PC-3 (cell line): ENCODE data around the gene UBE2G1. TPM values are rescaled to one million over a fixed set of nuclear protein-coding genes. Genes with fewer than 3 reads are reported as not detected.

Source experiments
- ATAC-seq: fragments of 200-7000 bp; cut with Tn5 transposase; 2 replicates; pipeline ENCODE4 v1.9.1; 2020; ENCODE audit warnings: mild to moderate bottlenecking, moderate library complexity
- BruUV-seq: library from RNA; stranded (reverse); fragments of 400-500 nt; replicated peaks from 2 replicates; lab custom pipeline; 2021; lab: Mats Ljungman, UMichigan
- CTCF ChIA-PET: fragments of 300-600 bp; sonication (Branson Sonifier 250); formaldehyde crosslinking; loops from one replicate; lab custom pipeline; 2022; ENCODE audit warnings: antibody characterized with exemption; lab: Charles Lee
- POLR2A ChIA-PET: fragments of 300-600 bp; sonication (Branson Sonifier 250); formaldehyde crosslinking; loops from one replicate; lab custom pipeline; 2022; ENCODE audit warnings: antibody characterized with exemption; ENCODE audit not compliant: unreplicated experiment; lab: Charles Lee
- DNase-seq: peaks from one replicate; pipeline ENCODE4 v3.0.0-alpha.2; 2015
- H2AFZ ChIP-seq: fragments of 300-600 bp; sonication (generic); 2 replicates; pipeline ENCODE4 v1.6.0; 2016; ENCODE audit warnings: antibody characterized with exemption, low read length
- H3F3A ChIP-seq: fragments of 300-600 bp; sonication (generic); one replicate; pipeline ENCODE4 v1.6.0; 2017; ENCODE audit warnings: antibody characterized with exemption, low read length, control low read depth, mild to moderate bottlenecking; ENCODE audit not compliant: unreplicated experiment
- H3K27ac ChIP-seq: fragments of 300-600 bp; sonication (generic); 2 replicates; pipeline ENCODE4 v1.5.1; 2016; ENCODE audit warnings: mild to moderate bottlenecking, low read length
- H3K27me3 ChIP-seq: fragments of 300-600 bp; sonication (generic); 2 replicates; pipeline ENCODE4 v1.6.1; 2016; ENCODE audit warnings: low read length, mixed read lengths
- H3K36me3 ChIP-seq: fragments of 300-600 bp; sonication (generic); 2 replicates; pipeline ENCODE4 v1.6.1; 2016; ENCODE audit warnings: low read depth, mixed run types, low read length, mixed read lengths
- H3K4me1 ChIP-seq: fragments of 300-600 bp; sonication (generic); 2 replicates; pipeline ENCODE4 v1.5.1; 2016; ENCODE audit warnings: low read length; ENCODE audit not compliant: insufficient read depth
- H3K4me2 ChIP-seq: fragments of 300-600 bp; sonication (generic); 2 replicates; pipeline ENCODE4 v1.6.0; 2016; ENCODE audit warnings: low read length
- H3K4me3 ChIP-seq: fragments of 300-600 bp; sonication (generic); 2 replicates; pipeline ENCODE4 v1.5.1; 2016; ENCODE audit warnings: mild to moderate bottlenecking, low read length, mixed read lengths
- H3K79me2 ChIP-seq: fragments of 300-600 bp; sonication (generic); 2 replicates; pipeline ENCODE4 v1.6.1; 2017; ENCODE audit warnings: low read length, mixed read lengths
- H3K9ac ChIP-seq: fragments of 300-600 bp; sonication (generic); 2 replicates; pipeline ENCODE4 v1.6.0; 2016; ENCODE audit warnings: mild to moderate bottlenecking, low read length
- H3K9me2 ChIP-seq: fragments of 300-600 bp; sonication (generic); replicated peaks from 2 replicates; pipeline ENCODE4 v1.6.1; 2016; ENCODE audit warnings: mixed run types, low read length, mixed read lengths
- H3K9me3 ChIP-seq: fragments of 300-600 bp; sonication (generic); 2 replicates; pipeline ENCODE4 v1.6.1; 2016; ENCODE audit warnings: low read length, mixed read lengths
- H4K20me1 ChIP-seq: fragments of 300-600 bp; sonication (generic); 2 replicates; pipeline ENCODE4 v1.6.1; 2016; ENCODE audit warnings: low read length, mixed read lengths
- EZH2 ChIP-seq: fragments of 300-600 bp; sonication (generic); IDR thresholded peaks from one replicate; pipeline ENCODE4 v1.6.1; 2017; ENCODE audit warnings: antibody characterized with exemption, mild to moderate bottlenecking, low read length; ENCODE audit not compliant: unreplicated experiment
- EZH2phosphoT487 ChIP-seq: fragments of 300-600 bp; sonication (generic); IDR thresholded peaks from 2 replicates; pipeline ENCODE4 v1.6.1; 2018; ENCODE audit warnings: mild to moderate bottlenecking, antibody characterized with exemption, low read length, borderline replicate concordance
- intact Hi-C: fragments of 100-400 bp; cut with micrococcal nuclease; formaldehyde crosslinking; loops from 2 replicates; pipeline ENCODE4 v1.9.0; 2023
- total RNA-seq: library from RNA; depleted of rRNA; stranded (reverse); fragments of >200 nt; gene quantifications from 2 replicates; pipeline ENCODE4 v1.2.3, GENCODE V29; 2014
- TF ChIP-seq, protein P1 (sequence below): fragments of 300-600 bp; sonication (generic); conservative IDR thresholded peaks from 2 replicates; pipeline ENCODE4 v1.5.1; 2017; ENCODE audit warnings: antibody characterized with exemption, low read depth, mild to moderate bottlenecking, low read length

The UBE2G1 gene
- total RNA-seq, 1 experiment from 2014 or later = 35.8 TPM

DNA sequence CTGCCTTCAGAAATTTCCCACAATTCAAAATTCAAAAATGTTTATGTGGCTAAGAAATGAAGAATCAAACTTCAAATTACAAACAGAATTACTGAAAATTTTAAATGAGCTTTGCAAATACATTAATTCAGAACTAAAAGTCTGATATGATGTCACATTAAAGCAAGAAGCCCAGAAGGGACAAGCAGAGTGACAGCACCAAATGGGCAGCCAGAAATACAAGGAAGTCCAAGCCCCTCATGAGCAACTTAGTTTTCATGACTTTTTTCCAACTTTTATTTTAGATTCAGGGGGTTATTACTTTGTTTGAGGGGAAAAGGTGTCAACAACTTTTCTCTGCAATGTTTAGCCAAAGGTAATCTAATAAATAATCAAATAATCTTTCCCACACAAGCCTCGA lies 21.5 kb downstream of the UBE2G1 start:
- H3K9ac ChIP-seq = no peak overlapping the region
- H3K27me3 ChIP-seq = no peaks in the 10 kb centered on the region
- no peak overlapping the region for H3K4me3 ChIP-seq
- peak overlapping the region; percentile 48; the same call in 1 of the 2 replicates for H3K27ac ChIP-seq
- no peaks in the 10 kb centered on the region for H3K36me3 ChIP-seq
- no peaks in the 10 kb centered on the region for H3F3A ChIP-seq
- peaks cover 96% of the 10 kb centered on the region for H3K79me2 ChIP-seq
- H3K9me3 ChIP-seq = no peaks in the 10 kb centered on the region
- no peak overlapping the region for H2AFZ ChIP-seq
- BruUV-seq = no TSS peak
- intact Hi-C loops = no loop called here
- no peak for TF ChIP-seq EZH2
- H4K20me1 ChIP-seq = peaks cover 42% of the 10 kb centered on the region
- ATAC-seq (no peak), DNase-seq (no peak)
- ChIA-PET CTCF (no interaction called here), POLR2A (no interaction called here)
- H3K4me1 ChIP-seq = peaks cover 18% of the 10 kb centered on the region
- H3K9me2 ChIP-seq = no peaks in the 10 kb centered on the region
- H3K4me2 ChIP-seq = no peak overlapping the region

- Histone ChIP-seq H3K9me2 (no peaks in the 10 kb centered on the region), H3K27ac (no peak overlapping the region), H3K79me2 (peaks cover 100% of the 10 kb centered on the region), H3F3A (no peaks in the 10 kb centered on the region), H3K4me1 (peaks cover 18% of the 10 kb centered on the region), H3K4me3 (no peak overlapping the region), H4K20me1 (peaks cover 44% of the 10 kb centered on the region), H3K9me3 (no peaks in the 10 kb centered on the region), H2AFZ (no peak overlapping the region), H3K36me3 (no peaks in the 10 kb centered on the region), H3K9ac (no peak overlapping the region), H3K4me2 (no peak overlapping the region), H3K27me3 (no peaks in the 10 kb centered on the region)
- CTCF ChIA-PET = no interaction called here
- intact Hi-C loops = no loop called here
- no TSS peak for BruUV-seq
- DNase-seq = no peak
- ATAC-seq = no peak
- POLR2A ChIA-PET = no interaction called here
- no peak for TF ChIP-seq EZH2phosphoT487
- TF ChIP-seq, protein P1, sequence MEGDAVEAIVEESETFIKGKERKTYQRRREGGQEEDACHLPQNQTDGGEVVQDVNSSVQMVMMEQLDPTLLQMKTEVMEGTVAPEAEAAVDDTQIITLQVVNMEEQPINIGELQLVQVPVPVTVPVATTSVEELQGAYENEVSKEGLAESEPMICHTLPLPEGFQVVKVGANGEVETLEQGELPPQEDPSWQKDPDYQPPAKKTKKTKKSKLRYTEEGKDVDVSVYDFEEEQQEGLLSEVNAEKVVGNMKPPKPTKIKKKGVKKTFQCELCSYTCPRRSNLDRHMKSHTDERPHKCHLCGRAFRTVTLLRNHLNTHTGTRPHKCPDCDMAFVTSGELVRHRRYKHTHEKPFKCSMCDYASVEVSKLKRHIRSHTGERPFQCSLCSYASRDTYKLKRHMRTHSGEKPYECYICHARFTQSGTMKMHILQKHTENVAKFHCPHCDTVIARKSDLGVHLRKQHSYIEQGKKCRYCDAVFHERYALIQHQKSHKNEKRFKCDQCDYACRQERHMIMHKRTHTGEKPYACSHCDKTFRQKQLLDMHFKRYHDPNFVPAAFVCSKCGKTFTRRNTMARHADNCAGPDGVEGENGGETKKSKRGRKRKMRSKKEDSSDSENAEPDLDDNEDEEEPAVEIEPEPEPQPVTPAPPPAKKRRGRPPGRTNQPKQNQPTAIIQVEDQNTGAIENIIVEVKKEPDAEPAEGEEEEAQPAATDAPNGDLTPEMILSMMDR = no peak
- no peak for TF ChIP-seq EZH2
These were observed 23.9 kb downstream of the UBE2G1 start for GRCh38 chr17:4342535-4342934.

- H3K9ac ChIP-seq = no peak overlapping the region
- peaks cover 49% of the 10 kb centered on the region for H4K20me1 ChIP-seq
- no peak overlapping the region for H3K4me2 ChIP-seq
- BruUV-seq = no TSS peak
- TF ChIP-seq, protein P1 = no peak
- no peak for TF ChIP-seq EZH2
- no peak for TF ChIP-seq EZH2phosphoT487
- no peak overlapping the region for H2AFZ ChIP-seq
- H3K4me1 ChIP-seq = peaks cover 18% of the 10 kb centered on the region
- no peak overlapping the region for H3K4me3 ChIP-seq
- H3K9me3 ChIP-seq = no peaks in the 10 kb centered on the region
- no peak for ATAC-seq
- ChIA-PET POLR2A (no interaction called here), CTCF (no interaction called here)
- intact Hi-C loops = no loop called here
- no peaks in the 10 kb centered on the region for H3K27me3 ChIP-seq
- H3K36me3 ChIP-seq = no peaks in the 10 kb centered on the region
- no peaks in the 10 kb centered on the region for H3F3A ChIP-seq
- peaks cover 100% of the 10 kb centered on the region for H3K79me2 ChIP-seq
- no peak for DNase-seq
- no peak overlapping the region for H3K27ac ChIP-seq
- H3K9me2 ChIP-seq = no peaks in the 10 kb centered on the region
These were observed 24.9 kb downstream of the UBE2G1 start for GRCh38 chr17:4341616-4341977.
